CD4-positive, alpha-beta T cell treated with Interleukin-6 for 4 hours (primary cell): ENCODE measurements around the gene PIAS3.
"Not testable (repeated sequence)": the region's sequence is repeated elsewhere in the genome, so short reads cannot be mapped to it uniquely, and the experiment has no call there.

ENCODE experiments used
- DNase-seq: peaks from one replicate; pipeline ENCODE4 v3.0.0-alpha.2; 2020; ENCODE audit warnings: mixed read lengths

The PIAS3 gene

GRCh38 chr1:145822779-145823331 is 36.0 kb downstream of the PIAS3 start:
- DNase-seq, result not testable (repeated sequence)

- DNase-seq, result not testable (repeated sequence)
These were observed 40.8 kb downstream of the PIAS3 start for GRCh38 chr1:145818095-145818494.

- DNase-seq, result not testable (repeated sequence)
These were observed 45.7 kb downstream of the PIAS3 start for GRCh38 chr1:145812977-145813810.

- no peak for DNase-seq
These were observed 52.0 kb downstream of the PIAS3 start for GRCh38 chr1:145806844-145807243.

- no peak for DNase-seq
These were observed 52.5 kb downstream of the PIAS3 start for GRCh38 chr1:145806408-145806807.

- no peak for DNase-seq
These were observed 53.8 kb downstream of the PIAS3 start for GRCh38 chr1:145805057-145805456.

GRCh38 chr1:145804235-145805045 is 54.4 kb downstream of the PIAS3 start:
- no peak for DNase-seq

GRCh38 chr1:145799806-145800205 is 59.1 kb downstream of the PIAS3 start:
- no peak for DNase-seq
